Epithelial cell of proximal tubule (primary cell): ENCODE data around the gene MSI1. TPM values are rescaled to one million over a fixed set of nuclear protein-coding genes. Genes with fewer than 3 reads are reported as not detected.
"Not testable (repeated sequence)": the region's sequence is repeated elsewhere in the genome, so short reads cannot be mapped to it uniquely, and the experiment has no call there.

Experiments used
- DNase-seq: peaks from one replicate; pipeline ENCODE4 v3.0.0-alpha.2; 2011; ENCODE audit warnings: low read depth
- H3K4me3 ChIP-seq: 2 replicates; pipeline ENCODE4 v1.5.1; 2011; ENCODE audit warnings: low read depth, mild to moderate bottlenecking, low read length
- total RNA-seq: library from RNA; depleted of rRNA; stranded (reverse); fragments of >200 nt; gene quantifications from 2 replicates; pipeline ENCODE4 v1.2.3, GENCODE V29; 2015
- TF ChIP-seq, protein P1 (sequence below): conservative IDR thresholded peaks from 2 replicates; pipeline ENCODE4 v1.5.1; 2012; ENCODE audit warnings: low read depth, mild to moderate bottlenecking, low read length

The MSI1 gene
- total RNA-seq, 1 donor from 2014 or later, result 25.8 TPM

DNA sequence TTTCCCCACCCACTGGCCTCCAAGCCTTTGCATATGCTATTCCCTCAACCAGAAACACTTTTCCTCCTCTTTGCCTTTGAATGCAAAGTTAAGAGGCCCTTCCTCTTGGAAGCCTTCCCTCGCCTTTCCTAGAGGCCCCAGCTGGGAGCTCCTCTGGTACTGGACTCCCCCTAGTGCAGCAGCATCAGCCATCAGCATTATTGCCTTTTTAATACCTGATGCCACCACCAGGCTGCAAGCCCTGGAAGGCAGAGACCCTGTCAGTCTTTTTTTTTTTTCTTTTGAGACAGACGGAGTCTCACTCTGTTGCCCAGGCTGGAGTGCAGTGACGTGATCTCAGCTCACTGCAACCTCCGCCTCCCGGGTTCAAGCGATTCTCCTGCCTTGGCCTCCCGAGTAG, 22.3 kb downstream of the MSI1 start:
- DNase-seq, result no peak
- H3K4me3 ChIP-seq, result no peak overlapping the region
- TF ChIP-seq, protein P1, sequence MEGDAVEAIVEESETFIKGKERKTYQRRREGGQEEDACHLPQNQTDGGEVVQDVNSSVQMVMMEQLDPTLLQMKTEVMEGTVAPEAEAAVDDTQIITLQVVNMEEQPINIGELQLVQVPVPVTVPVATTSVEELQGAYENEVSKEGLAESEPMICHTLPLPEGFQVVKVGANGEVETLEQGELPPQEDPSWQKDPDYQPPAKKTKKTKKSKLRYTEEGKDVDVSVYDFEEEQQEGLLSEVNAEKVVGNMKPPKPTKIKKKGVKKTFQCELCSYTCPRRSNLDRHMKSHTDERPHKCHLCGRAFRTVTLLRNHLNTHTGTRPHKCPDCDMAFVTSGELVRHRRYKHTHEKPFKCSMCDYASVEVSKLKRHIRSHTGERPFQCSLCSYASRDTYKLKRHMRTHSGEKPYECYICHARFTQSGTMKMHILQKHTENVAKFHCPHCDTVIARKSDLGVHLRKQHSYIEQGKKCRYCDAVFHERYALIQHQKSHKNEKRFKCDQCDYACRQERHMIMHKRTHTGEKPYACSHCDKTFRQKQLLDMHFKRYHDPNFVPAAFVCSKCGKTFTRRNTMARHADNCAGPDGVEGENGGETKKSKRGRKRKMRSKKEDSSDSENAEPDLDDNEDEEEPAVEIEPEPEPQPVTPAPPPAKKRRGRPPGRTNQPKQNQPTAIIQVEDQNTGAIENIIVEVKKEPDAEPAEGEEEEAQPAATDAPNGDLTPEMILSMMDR, result no peak

DNA sequence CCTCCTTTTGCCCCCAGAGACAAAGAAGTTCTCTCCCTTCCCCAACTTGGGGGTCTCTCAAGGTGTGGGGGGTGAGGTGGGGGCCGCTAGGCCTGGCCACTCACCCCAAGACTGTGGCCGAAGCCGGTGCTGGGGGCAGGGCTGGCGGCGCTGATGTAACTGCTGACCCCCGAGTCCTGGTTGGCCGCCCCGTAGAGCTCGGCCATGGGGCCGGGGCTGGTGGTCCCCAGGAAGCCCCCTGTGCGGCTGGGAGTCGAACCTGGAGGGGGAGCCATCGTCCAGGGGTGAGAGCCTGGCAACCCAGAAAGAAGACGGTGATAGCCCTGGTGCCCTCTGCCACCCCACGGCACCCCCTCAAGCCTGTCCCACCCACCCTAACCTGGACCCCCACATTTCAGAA, 22.9 kb downstream of the MSI1 start:
- TF ChIP-seq, protein P1, result no peak
- no peak overlapping the region for H3K4me3 ChIP-seq
- no peak for DNase-seq

DNA sequence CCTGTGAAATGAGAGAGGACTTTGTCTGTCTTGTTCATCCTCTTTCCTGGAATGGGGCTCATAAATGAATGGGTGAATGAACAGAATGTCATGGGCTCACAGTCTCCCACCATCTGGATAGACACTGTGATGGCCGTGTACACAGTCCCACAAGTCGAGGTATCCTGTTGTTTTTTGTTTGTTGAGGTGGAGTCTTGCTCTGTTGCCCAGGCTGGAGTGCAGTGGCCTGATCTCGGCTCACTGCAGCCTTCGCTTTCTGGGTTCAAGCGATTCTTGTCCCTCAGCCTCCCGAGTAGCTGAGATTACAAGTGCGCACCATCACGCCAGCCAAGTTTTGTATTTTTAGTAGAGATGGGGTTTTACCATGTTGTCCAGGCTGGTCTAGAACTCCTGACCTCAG, 25.3 kb downstream of the MSI1 start:
- TF ChIP-seq, protein P1, result no peak
- no peak overlapping the region for H3K4me3 ChIP-seq
- DNase-seq, result no peak

DNA sequence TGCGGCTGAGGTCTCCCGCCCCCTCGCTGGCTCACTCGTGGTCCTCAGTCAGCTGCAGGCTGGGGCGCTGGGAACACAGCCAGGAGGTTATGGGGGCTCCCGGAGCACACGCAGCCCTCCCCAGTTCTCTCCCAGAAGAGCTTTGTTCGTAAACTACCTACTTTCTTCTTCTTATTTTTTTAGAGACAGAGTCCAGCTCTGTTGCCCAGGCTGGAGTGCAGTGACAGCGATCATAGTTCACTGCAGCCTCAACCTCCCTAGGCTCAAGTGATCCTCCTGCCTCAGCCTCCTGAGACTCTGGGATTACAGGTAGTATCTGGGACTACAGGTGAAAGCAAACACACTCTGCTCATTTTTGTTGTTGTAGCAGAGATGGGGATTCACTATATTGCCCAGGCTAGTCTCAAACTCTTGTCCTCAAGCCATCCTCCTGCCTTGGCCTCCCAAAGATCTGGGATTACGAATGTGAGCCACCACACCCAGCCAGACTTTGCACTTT, 25.9 kb downstream of the MSI1 start:
- H3K4me3 ChIP-seq, result no peak overlapping the region
- TF ChIP-seq, protein P1, result no peak
- no peak for DNase-seq

DNA sequence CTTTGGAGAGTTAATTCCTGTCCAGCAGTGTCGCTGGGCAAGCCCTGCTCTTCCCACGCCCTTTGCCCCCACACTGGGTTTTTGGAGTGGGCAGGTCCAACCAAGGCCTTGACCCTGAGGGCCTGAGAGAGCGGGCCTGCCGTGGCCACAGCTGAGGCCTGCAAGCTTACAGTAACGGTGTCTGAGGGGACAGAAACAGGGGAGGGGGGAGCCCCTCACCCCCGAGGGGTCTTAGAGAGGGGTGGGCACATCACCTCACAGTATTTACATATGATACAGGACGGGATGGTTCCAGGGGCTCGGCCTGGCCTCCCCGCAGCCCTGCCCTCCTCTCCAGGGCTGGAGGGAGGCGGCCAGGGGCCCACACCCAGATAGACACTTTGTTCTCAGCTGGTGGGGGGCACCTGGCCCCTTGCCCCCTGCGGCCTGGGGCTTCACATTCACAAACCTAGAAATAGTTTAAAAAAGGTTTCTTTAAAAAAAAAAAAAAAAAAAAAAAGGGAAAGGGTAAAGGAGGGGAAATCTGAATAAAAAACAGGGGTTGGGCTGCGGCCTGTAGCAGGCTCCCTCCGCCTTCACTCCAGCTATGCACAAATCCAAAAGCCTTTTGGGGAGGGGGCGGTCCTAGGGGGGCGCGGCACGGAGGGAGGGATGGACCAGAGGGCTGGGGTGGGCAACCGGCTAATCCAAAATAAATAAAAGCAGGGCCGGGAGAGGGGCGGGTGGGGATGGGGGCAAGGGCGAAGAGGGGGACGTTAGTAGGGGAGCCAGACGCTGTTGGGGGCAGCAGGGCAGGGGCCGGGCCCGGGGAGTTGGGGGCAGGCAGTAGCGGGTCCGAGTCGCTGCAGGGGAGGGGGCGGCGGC, 26.6 kb downstream of the MSI1 start:
- no peak overlapping the region for H3K4me3 ChIP-seq
- TF ChIP-seq, protein P1, result no peak
- DNase-seq, result no peak

DNA sequence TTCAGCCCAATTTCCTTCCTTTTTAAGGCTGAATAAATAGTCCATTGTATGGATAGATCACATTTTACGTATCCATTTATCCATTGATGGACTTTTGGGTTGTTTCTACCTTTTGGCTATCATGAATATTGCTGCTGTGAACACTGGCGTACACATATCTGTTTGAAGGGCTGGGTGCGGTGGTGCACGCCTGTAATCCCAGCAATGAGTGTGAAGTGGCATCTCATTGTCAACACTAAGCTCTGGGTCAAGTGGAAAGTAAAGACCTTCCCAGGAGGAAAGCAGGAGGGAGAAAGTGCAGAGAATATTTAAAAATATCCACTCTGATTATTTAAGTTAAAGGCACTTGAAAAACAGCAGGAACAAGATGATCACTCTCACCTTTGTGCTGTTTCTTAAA, 29.7 kb downstream of the MSI1 start:
- H3K4me3 ChIP-seq, result no peak overlapping the region
- TF ChIP-seq, protein P1, result no peak
- no peak for DNase-seq

DNA sequence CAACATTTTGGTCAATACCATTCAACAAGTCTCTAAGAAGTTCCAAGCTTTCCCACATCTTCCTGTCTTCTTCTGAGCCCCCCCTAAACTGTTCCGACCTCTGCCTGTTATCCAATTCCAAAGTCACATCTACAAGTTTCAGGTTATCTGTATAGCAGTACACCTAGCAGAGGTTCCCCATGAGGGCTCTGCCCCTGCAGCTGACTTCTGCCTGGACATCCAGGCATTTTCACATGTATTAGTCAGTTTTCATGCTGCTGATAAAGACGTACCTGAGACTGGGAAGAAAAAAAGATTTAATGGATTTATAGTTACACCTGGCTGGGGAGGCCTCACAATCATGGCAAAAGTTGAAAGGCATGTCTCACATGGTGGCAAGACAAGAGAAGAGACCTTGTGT, 31.2 kb downstream of the MSI1 start:
- H3K4me3 ChIP-seq, result no peak overlapping the region
- TF ChIP-seq, protein P1, result no peak
- no peak for DNase-seq

DNA sequence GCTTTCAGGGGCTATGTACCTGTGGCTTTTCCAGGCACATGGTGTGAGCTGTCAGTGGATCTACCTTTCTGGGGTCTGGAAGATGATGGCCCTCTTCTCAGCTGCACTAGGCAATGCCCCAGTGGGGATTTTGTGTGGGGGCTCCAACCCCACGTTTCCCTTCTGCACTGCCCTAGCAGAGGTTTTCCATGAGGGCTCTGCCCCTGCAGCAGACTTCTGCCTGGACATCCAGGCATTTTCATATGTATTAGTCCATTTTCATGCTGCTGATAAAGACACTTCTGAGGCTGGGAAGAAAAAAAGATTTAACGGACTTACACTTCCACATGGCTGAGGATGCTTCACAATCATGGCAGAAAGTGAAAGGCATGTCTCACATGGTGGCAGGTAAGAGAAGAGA, 32.6 kb downstream of the MSI1 start:
- DNase-seq, H3K4me3 ChIP-seq: not testable (repeated sequence)
